Glutamatergic neuron (in vitro differentiated cells): ENCODE data around the gene RFFL. TPM values are rescaled to one million over a fixed set of nuclear protein-coding genes. Genes with fewer than 3 reads are reported as not detected.

Experiments used
- DNase-seq: peaks from one replicate; pipeline ENCODE4 v3.0.0; 2022
- H3K27ac Mint-ChIP-seq: one replicate; pipeline ENCODE4 v1.8.0; 2020; ENCODE audit warnings: mild to moderate bottlenecking, mixed read lengths, inconsistent platforms; ENCODE audit not compliant: unreplicated experiment
- H3K27me3 Mint-ChIP-seq: one replicate; pipeline ENCODE4 v1.8.0; 2020; ENCODE audit warnings: mild to moderate bottlenecking, moderate library complexity, mixed read lengths, inconsistent platforms; ENCODE audit not compliant: unreplicated experiment
- H3K36me3 Mint-ChIP-seq: one replicate; pipeline ENCODE4 v1.8.0; 2020; ENCODE audit warnings: mild to moderate bottlenecking, mixed read lengths, inconsistent platforms; ENCODE audit not compliant: unreplicated experiment
- H3K4me1 Mint-ChIP-seq: one replicate; pipeline ENCODE4 v1.8.0; 2020; ENCODE audit warnings: mild to moderate bottlenecking, low read depth, mixed read lengths, inconsistent platforms; ENCODE audit not compliant: unreplicated experiment
- H3K4me3 Mint-ChIP-seq: one replicate; pipeline ENCODE4 v1.8.0; 2020; ENCODE audit warnings: mild to moderate bottlenecking, mixed read lengths, inconsistent platforms; ENCODE audit not compliant: unreplicated experiment
- H3K9me3 Mint-ChIP-seq: one replicate; pipeline ENCODE4 v1.8.0; 2020; ENCODE audit warnings: mild to moderate bottlenecking, moderate library complexity, mixed read lengths, inconsistent platforms; ENCODE audit not compliant: unreplicated experiment
- CTCF ChIP-seq: fragments of 200-600 bp; sonication (generic); IDR thresholded peaks from one replicate; pipeline ENCODE4 v1.5.0; 2021; ENCODE audit not compliant: partially characterized antibody, unreplicated experiment
- total RNA-seq: library from RNA; stranded (reverse); fragmentation: NEBNext Ultra II Directional; extraction: Animal tissue kit (Norgen Biotek cat#: 25700); gene quantifications from one replicate; pipeline ENCODE4 v1.2.1, GENCODE V29; 2021; ENCODE audit not compliant: unreplicated experiment

RFFL gene
- total RNA-seq, 1 donor from 2014 or later: 16.5 TPM

GRCh38 chr17:34979650-34980352, 83.7 kb downstream of the RFFL start:
- DNase-seq: no peak
- Mint-ChIP-seq H3K27me3 (peaks cover 10% of the 10 kb centered on the region), H3K36me3 (no peaks in the 10 kb centered on the region), H3K9me3 (peaks cover 9% of the 10 kb centered on the region), H3K27ac (peak overlapping the region; percentile 86), H3K4me1 (peaks cover 14% of the 10 kb centered on the region), H3K4me3 (peak overlapping the region; percentile 98)
- TF ChIP-seq CTCF: no peak

GRCh38 chr17:34979153-34979552, 84.4 kb downstream of the RFFL start:
- H3K4me3 Mint-ChIP-seq: no peak overlapping the region
- peaks cover 14% of the 10 kb centered on the region for H3K4me1 Mint-ChIP-seq
- no peak for TF ChIP-seq CTCF
- H3K27ac Mint-ChIP-seq: no peak overlapping the region
- no peak for DNase-seq
- H3K9me3 Mint-ChIP-seq: peaks cover 9% of the 10 kb centered on the region
- H3K36me3 Mint-ChIP-seq: no peaks in the 10 kb centered on the region
- H3K27me3 Mint-ChIP-seq: peaks cover 10% of the 10 kb centered on the region

- Mint-ChIP-seq H3K9me3 (peaks cover 1% of the 10 kb centered on the region), H3K36me3 (no peaks in the 10 kb centered on the region), H3K4me3 (no peak overlapping the region), H3K27ac (no peak overlapping the region), H3K4me1 (peaks cover 6% of the 10 kb centered on the region), H3K27me3 (peaks cover 4% of the 10 kb centered on the region)
- no peak for DNase-seq
- TF ChIP-seq CTCF: no peak
These were observed 88.4 kb downstream of the RFFL start for GRCh38 chr17:34974794-34975785.

GRCh38 chr17:34974179-34974578, 89.3 kb downstream of the RFFL start:
- Mint-ChIP-seq H3K4me1 (no peaks in the 10 kb centered on the region), H3K36me3 (no peaks in the 10 kb centered on the region), H3K27me3 (peaks cover 3% of the 10 kb centered on the region), H3K27ac (no peak overlapping the region), H3K4me3 (no peak overlapping the region), H3K9me3 (no peaks in the 10 kb centered on the region)
- no peak for TF ChIP-seq CTCF
- DNase-seq: no peak
